Measurements from ENCODE around the gene CACNB3. TPM values are rescaled to one million over a fixed set of nuclear protein-coding genes. Genes with fewer than 3 reads are reported as not detected.
"Not testable (repeated sequence)": the region's sequence is repeated elsewhere in the genome, so short reads cannot be mapped to it uniquely, and the experiment has no call there.

Gene CACNB3
- polyA plus RNA-seq, 3 donors = 49.7 to 60.4 (median 56.8) TPM

- no peak for DNase-seq (ENCODE audit: extremely low read depth in 1 of 11, low read depth in 9 of 11, low spot score in 4 of 11)
Observed at GRCh38 chr12:48866052-48866711, 47.9 kb downstream of the CACNB3 start.

GRCh38 chr12:48868451-48868850, 50.2 kb downstream of the CACNB3 start:
- DNase-seq (ENCODE audit: extremely low read depth in 1 of 11, low read depth in 9 of 11, low spot score in 4 of 11) = no peak

- DNase-seq (ENCODE audit: extremely low read depth in 1 of 11, low read depth in 9 of 11, low spot score in 4 of 11) = no peak
Observed at GRCh38 chr12:48869191-48869590, 50.9 kb downstream of the CACNB3 start.

- DNase-seq (ENCODE audit: extremely low read depth in 1 of 11, low read depth in 9 of 11, low spot score in 4 of 11) = no peak
Observed at GRCh38 chr12:48873096-48873495, 54.8 kb downstream of the CACNB3 start.

- DNase-seq (ENCODE audit: extremely low read depth in 1 of 11, low read depth in 9 of 11, low spot score in 4 of 11) = not testable (repeated sequence)
Observed at GRCh38 chr12:48873534-48873933, 55.2 kb downstream of the CACNB3 start.

GRCh38 chr12:48875944-48876515, 57.7 kb downstream of the CACNB3 start:
- no peak for DNase-seq (ENCODE audit: extremely low read depth in 1 of 11, low read depth in 9 of 11, low spot score in 4 of 11)

Other genes with a start within 250 kb of the CACNB3 start
- gene LALBA, start 248.4 kb upstream of the CACNB3 start, polyA plus RNA-seq (ENCODE audit: insufficient read length in 3 of 3) = not detected
- gene KANSL2, start 136.3 kb upstream of the CACNB3 start, polyA plus RNA-seq (ENCODE audit: insufficient read length in 3 of 3) = 10 to 100 TPM; 43.8 to 55.5 (median 48.9) TPM
- 10 to 100 TPM; 28.1 to 34.0 (median 32.4) TPM for gene CCNT1, start 101.8 kb upstream of the CACNB3 start, polyA plus RNA-seq (ENCODE audit: insufficient read length in 3 of 3)
- 100 to 1,000 TPM in 1 of 3 donors, 10 to 100 TPM in 2; 77.3 to 101 (median 96.1) TPM for gene ADCY6, start 29.4 kb upstream of the CACNB3 start, polyA plus RNA-seq (ENCODE audit: insufficient read length in 3 of 3)
- gene DDX23, start 33.7 kb downstream of the CACNB3 start, polyA plus RNA-seq (ENCODE audit: insufficient read length in 3 of 3) = 100 to 1,000 TPM in 2 of 3 donors, 10 to 100 TPM in 1; 97.2 to 102 (median 100) TPM
- 1 to 10 TPM; 2.4 to 2.8 (median 2.6) TPM for gene RND1, start 47.4 kb downstream of the CACNB3 start, polyA plus RNA-seq (ENCODE audit: insufficient read length in 3 of 3)
- gene FKBP11, start 107.0 kb downstream of the CACNB3 start, polyA plus RNA-seq (ENCODE audit: insufficient read length in 3 of 3) = 10 to 100 TPM; 16.2 to 18.9 (median 18.6) TPM
- gene ARF3, start 139.0 kb downstream of the CACNB3 start, polyA plus RNA-seq (ENCODE audit: insufficient read length in 3 of 3) = 100 to 1,000 TPM; 124 to 132 (median 130) TPM
- under 1 TPM in 2 of 3 donors, not detected in 1; 0.08 to 0.33 TPM for gene WNT10B, start 153.2 kb downstream of the CACNB3 start, polyA plus RNA-seq (ENCODE audit: insufficient read length in 3 of 3)
- gene WNT1, start 159.8 kb downstream of the CACNB3 start, polyA plus RNA-seq (ENCODE audit: insufficient read length in 3 of 3) = not detected
- 10 to 100 TPM; 75.3 to 85.3 (median 78.9) TPM for gene DDN, start 180.9 kb downstream of the CACNB3 start, polyA plus RNA-seq (ENCODE audit: insufficient read length in 3 of 3)
- 10 to 100 TPM; 76.4 to 87.5 (median 80.4) TPM for gene PRKAG1, start 200.3 kb downstream of the CACNB3 start, polyA plus RNA-seq (ENCODE audit: insufficient read length in 3 of 3)
- 10 to 100 TPM; 44.6 to 67.6 (median 57.7) TPM for gene KMT2D, start 242.3 kb downstream of the CACNB3 start, polyA plus RNA-seq (ENCODE audit: insufficient read length in 3 of 3)